SK-N-DZ (cell line): ENCODE measurements around the gene PSMC3.

Experiments used
- DNase-seq: peaks from one replicate; pipeline ENCODE4 v3.0.0-alpha.2; 2015; ENCODE audit warnings: low spot score
- small RNA-seq, 2 experiments: library from RNA; depleted of rRNA; stranded (forward); fragments of <200 nt; gene quantifications; one replicate each; pipeline ENCODE3, GENCODE V24; 2014

PSMC3 gene

GRCh38 chr11:47376525-47377371 is 49.5 kb downstream of the PSMC3 start:
- no peak for DNase-seq

GRCh38 chr11:47376107-47376524 is 50.1 kb downstream of the PSMC3 start:
- no peak for DNase-seq

- DNase-seq = no peak
Observed at GRCh38 chr11:47375546-47376085, 50.6 kb downstream of the PSMC3 start.

GRCh38 chr11:47375020-47375419 is 51.2 kb downstream of the PSMC3 start:
- no peak for DNase-seq

GRCh38 chr11:47374720-47375019 is 51.6 kb downstream of the PSMC3 start:
- no peak for DNase-seq

- DNase-seq = peak; percentile 71
Observed at GRCh38 chr11:47373876-47374719, 52.1 kb downstream of the PSMC3 start.

GRCh38 chr11:47372422-47372821 is 53.8 kb downstream of the PSMC3 start:
- no peak for DNase-seq

GRCh38 chr11:47369676-47370075 is 56.6 kb downstream of the PSMC3 start:
- DNase-seq = no peak

Small RNAs within 50 kb of the gene (small RNA-seq; reads per million reads assigned to genes)
- 0 reads per million in 2 experiments for gene MIR4487
